D721Med (cell line): Measurements from ENCODE around the gene PNLIPRP1.

ENCODE experiments used
- DNase-seq: peaks from one replicate; pipeline ENCODE4 v3.0.0; 2011; ENCODE audit warnings: low spot score; ENCODE audit not compliant: insufficient read length
- FAIRE-seq: peaks from 2 replicates; lab custom pipeline; 2011; peaks lifted over from hg19 to GRCh38; lab: Jason Lieb, UNC
- CTCF ChIP-seq: IDR thresholded peaks from 2 replicates; pipeline ENCODE4 v1.5.1; 2012; ENCODE audit warnings: mild to moderate bottlenecking, control low read depth; ENCODE audit not compliant: insufficient read depth; ENCODE audit errors: missing control alignments

The PNLIPRP1 gene

GRCh38 chr10:116598329-116598728, 7.6 kb downstream of the PNLIPRP1 start:
- DNase-seq (no peak), FAIRE-seq (no peak)
- TF ChIP-seq CTCF, result no peak

- no peak for TF ChIP-seq CTCF
- FAIRE-seq, result no peak
- no peak for DNase-seq
These were observed 9.2 kb downstream of the PNLIPRP1 start for GRCh38 chr10:116599991-116600390.

GRCh38 chr10:116602648-116603400, 12.1 kb downstream of the PNLIPRP1 start:
- FAIRE-seq (no peak), DNase-seq (no peak)
- TF ChIP-seq CTCF, result no peak

DNA sequence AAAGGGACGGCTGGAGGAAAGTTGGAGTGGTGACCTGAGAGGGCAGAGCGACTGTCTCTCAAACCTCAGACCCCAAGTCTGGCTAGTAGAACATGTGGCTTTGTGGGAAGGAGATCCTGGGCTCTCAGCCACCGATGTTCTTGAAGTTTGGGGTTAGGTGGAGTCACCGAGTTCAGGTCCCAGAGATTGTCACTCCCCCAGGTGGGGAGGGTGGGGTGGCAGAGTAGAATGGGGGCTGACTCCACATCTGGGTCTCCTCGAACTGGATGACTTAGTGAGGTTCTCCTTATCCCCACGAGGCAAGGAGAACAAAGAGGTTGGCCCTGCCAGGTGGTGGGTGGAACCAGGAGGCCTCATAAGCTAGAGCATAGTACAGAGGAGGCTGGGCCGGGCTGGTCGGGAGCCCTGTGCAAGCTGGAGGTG, 15.3 kb downstream of the PNLIPRP1 start:
- TF ChIP-seq CTCF, result no peak
- FAIRE-seq (no peak), DNase-seq (no peak)

DNA sequence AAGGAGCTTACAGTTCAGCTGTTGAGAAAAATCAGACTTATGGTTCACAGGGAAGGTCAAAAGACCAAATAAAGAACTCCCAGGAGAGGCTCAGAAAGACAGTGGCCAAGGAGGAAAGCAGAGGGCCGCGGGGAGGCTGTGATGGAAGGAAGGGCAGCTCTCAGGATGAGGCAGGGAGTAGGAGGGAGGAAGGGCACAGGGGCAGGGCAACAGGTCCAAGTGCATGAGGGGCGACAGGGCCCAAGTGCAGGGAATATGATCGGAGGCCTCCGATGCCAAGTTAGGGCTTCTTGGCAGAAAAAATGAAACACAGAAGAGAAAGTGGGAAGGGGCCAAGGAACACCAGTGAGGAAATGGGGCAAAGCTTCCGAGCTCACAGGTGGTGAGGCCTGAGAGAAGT, 16.6 kb downstream of the PNLIPRP1 start:
- FAIRE-seq, result no peak
- no peak for DNase-seq
- no peak for TF ChIP-seq CTCF

GRCh38 chr10:116608686-116609594, 18.2 kb downstream of the PNLIPRP1 start:
- no peak for TF ChIP-seq CTCF
- no peak for DNase-seq
- FAIRE-seq, result no peak
